Suprapubic skin (tissue), 3 donors: Measurements from ENCODE around the gene NAA38.
A peak's percentile ranks its signal among the peaks of the same experiment; 100 is the strongest.

Experiments
- POLR2AphosphoS5 ChIP-seq, 3 donors: sonication (generic); formaldehyde crosslinking; IDR thresholded peaks; one replicate each; pipeline ENCODE4 v1.6.1; 2017; ENCODE audit warnings: antibody characterized with exemption in 3 of 3
- TF ChIP-seq, protein P1 (sequence below), 2 donors: fragments of 200-600 bp in 1 of 2; fragments of 450-650 bp in 1 of 2; sonication (generic) in 1 of 2; IDR thresholded peaks; one replicate each; pipeline ENCODE4 v1.5.1; 2016 to 2019; ENCODE audit warnings: antibody characterized with exemption in 2 of 2, mild to moderate bottlenecking in 1 of 2, moderate library complexity in 1 of 2

DNA sequence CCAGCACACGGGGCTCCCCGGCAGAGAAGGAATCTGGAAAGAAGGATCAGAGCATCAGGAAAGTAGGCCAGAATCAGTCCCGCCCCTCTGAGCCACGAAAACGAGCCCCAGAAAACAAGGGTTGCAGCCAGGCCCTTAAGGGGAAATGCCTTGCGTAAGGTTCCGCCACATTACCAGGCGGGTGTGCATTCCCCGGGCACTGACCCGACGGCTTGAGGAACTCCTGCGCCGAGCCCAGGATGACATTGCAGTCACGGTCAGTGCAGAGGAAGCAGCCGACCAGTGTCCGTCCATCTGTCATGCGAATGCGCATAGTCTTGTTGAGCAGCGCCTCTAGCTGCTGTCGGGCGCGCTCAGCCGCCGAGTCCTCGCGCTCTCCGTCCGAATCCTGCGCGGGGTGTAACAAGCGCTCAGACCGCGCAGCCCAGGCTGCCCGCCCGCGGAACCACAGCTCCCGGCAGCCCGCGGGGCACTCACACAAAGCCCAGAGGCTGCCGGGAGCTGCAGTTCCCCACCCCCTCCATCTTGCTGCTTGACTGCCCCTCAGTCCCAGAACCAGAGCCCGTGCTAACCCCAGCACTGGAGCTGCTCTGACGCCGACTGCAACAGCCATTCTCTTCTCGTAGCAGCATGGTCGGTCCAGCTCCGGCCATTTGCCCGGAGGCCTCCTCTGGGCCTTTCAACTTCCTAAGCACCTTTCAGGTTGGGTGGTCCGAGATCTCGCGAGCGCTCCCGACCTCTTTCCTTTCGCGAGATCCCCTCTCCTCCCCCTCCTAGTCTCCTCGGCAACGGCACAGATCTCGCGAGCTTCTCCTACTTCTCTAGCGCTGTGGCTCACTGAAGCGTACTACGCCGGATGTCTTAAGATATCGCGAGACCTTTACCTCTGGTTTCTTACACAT, at the start of gene NAA38:
- TF ChIP-seq, protein P1, sequence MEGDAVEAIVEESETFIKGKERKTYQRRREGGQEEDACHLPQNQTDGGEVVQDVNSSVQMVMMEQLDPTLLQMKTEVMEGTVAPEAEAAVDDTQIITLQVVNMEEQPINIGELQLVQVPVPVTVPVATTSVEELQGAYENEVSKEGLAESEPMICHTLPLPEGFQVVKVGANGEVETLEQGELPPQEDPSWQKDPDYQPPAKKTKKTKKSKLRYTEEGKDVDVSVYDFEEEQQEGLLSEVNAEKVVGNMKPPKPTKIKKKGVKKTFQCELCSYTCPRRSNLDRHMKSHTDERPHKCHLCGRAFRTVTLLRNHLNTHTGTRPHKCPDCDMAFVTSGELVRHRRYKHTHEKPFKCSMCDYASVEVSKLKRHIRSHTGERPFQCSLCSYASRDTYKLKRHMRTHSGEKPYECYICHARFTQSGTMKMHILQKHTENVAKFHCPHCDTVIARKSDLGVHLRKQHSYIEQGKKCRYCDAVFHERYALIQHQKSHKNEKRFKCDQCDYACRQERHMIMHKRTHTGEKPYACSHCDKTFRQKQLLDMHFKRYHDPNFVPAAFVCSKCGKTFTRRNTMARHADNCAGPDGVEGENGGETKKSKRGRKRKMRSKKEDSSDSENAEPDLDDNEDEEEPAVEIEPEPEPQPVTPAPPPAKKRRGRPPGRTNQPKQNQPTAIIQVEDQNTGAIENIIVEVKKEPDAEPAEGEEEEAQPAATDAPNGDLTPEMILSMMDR (IDR thresholded peaks at IDR 0.05), result peak in 1 of 2 donors; percentile 51
- TF ChIP-seq POLR2AphosphoS5 (IDR thresholded peaks at IDR 0.05), result peak in 2 of 3 donors; percentile 65 to 69
